H1 (cell line): ENCODE results near the gene ELMOD1. TPM values are rescaled to one million over a fixed set of nuclear protein-coding genes. Genes with fewer than 3 reads are reported as not detected.

ENCODE experiments used
- CTCF ChIA-PET: fragments of 300-600 bp; sonication (Branson Sonifier 250); formaldehyde crosslinking; loops from one replicate; lab custom pipeline; 2021; ENCODE audit not compliant: partially characterized antibody; lab: Charles Lee
- POLR2A ChIA-PET: fragments of 300-600 bp; sonication (Branson Sonifier 250); formaldehyde crosslinking; loops from one replicate; lab custom pipeline; 2021; ENCODE audit warnings: inconsistent platforms; ENCODE audit not compliant: partially characterized antibody; lab: Charles Lee
- DNase-seq, 2 experiments: peaks; one replicate each; pipeline versions ENCODE4 v3.0.0 to v3.0.0-alpha.2; 2010 to 2022; ENCODE audit warnings: low spot score in 2 of 2, low read depth in 1 of 2, mixed read lengths in 1 of 2
- FAIRE-seq: peaks from 2 replicates; lab custom pipeline; 2011; peaks lifted over from hg19 to GRCh38; lab: Jason Lieb, UNC
- H2AFZ ChIP-seq: 2 replicates; pipeline ENCODE4 v1.8.1; 2012; ENCODE audit warnings: low read length, inconsistent platforms
- H2AK5ac ChIP-seq: 2 replicates; pipeline ENCODE4 v1.6.1; 2013; ENCODE audit warnings: low read depth, low read length
- H2BK120ac ChIP-seq: replicated peaks from 2 replicates; pipeline ENCODE3; 2013; ENCODE audit warnings: low read depth, low read length, inconsistent platforms
- H2BK12ac ChIP-seq: 2 replicates; pipeline ENCODE4 v1.6.1; 2013; ENCODE audit warnings: low read depth, low read length
- H2BK15ac ChIP-seq: 2 replicates; pipeline ENCODE4 v1.6.1; 2013; ENCODE audit warnings: low read length
- H2BK20ac ChIP-seq: 2 replicates; pipeline ENCODE4 v1.6.1; 2013; ENCODE audit warnings: low read length
- H2BK5ac ChIP-seq: 2 replicates; pipeline ENCODE4 v1.6.1; 2013; ENCODE audit warnings: low read depth, low read length
- H3K14ac ChIP-seq: 2 replicates; pipeline ENCODE4 v1.6.1; 2013; ENCODE audit warnings: inconsistent platforms; ENCODE audit not compliant: insufficient read length
- H3K18ac ChIP-seq: 2 replicates; pipeline ENCODE4 v1.6.1; 2013; ENCODE audit warnings: low read length; ENCODE audit errors: extremely low read depth
- H3K23ac ChIP-seq: 2 replicates; pipeline ENCODE4 v1.6.1; 2013; ENCODE audit warnings: inconsistent platforms; ENCODE audit not compliant: insufficient read length
- H3K23me2 ChIP-seq: 2 replicates; pipeline ENCODE4 v1.6.1; 2013; ENCODE audit warnings: low read depth, low read length
- H3K27ac ChIP-seq: 2 replicates; pipeline ENCODE4 v1.6.1; 2011; ENCODE audit warnings: low read depth, low read length, inconsistent platforms
- H3K27me3 ChIP-seq, 4 experiments: replicated peaks in 1 of 4; 1 replicate in 1 of 4; 2 replicates in 3 of 4; pipeline versions ENCODE4 v1.6.1 to v1.8.1; 2011 to 2013; ENCODE audit warnings: low read length in 3 of 4, mild to moderate bottlenecking in 3 of 4, inconsistent platforms in 2 of 4, mixed read lengths in 2 of 4, moderate library complexity in 1 of 4; ENCODE audit not compliant: control insufficient read depth in 3 of 4, insufficient read depth in 3 of 4; ENCODE audit errors: extremely low read depth in 1 of 4
- H3K36me3 ChIP-seq, 4 experiments: 2 replicates each; pipeline versions ENCODE4 v1.6.1 to v1.8.1; 2011 to 2013; ENCODE audit warnings: mild to moderate bottlenecking in 4 of 4, low read length in 3 of 4, moderate library complexity in 2 of 4, control low read depth in 1 of 4, inconsistent platforms in 1 of 4; ENCODE audit not compliant: insufficient read depth in 4 of 4, control insufficient read depth in 2 of 4
- H3K4ac ChIP-seq: replicated peaks from 2 replicates; pipeline ENCODE3; 2013; ENCODE audit warnings: low read length, low read depth, mixed read lengths, inconsistent platforms; ENCODE audit not compliant: insufficient read length
- H3K4me1 ChIP-seq, 4 experiments: replicated peaks in 1 of 4; 1 replicate in 1 of 4; 2 replicates in 3 of 4; pipeline versions ENCODE4 v1.6.1 to v1.8.1; 2011 to 2013; ENCODE audit warnings: low read length in 3 of 4, inconsistent platforms in 2 of 4, mixed read lengths in 1 of 4; ENCODE audit not compliant: insufficient read depth in 4 of 4, control insufficient read depth in 3 of 4
- H3K4me2 ChIP-seq, 2 experiments: 2 replicates each; pipeline versions ENCODE4 v1.6.1 to v1.8.1; 2011 to 2013; ENCODE audit warnings: low read depth in 2 of 2, low read length in 2 of 2, control low read depth in 1 of 2, inconsistent platforms in 1 of 2, mild to moderate bottlenecking in 1 of 2; ENCODE audit not compliant: insufficient read depth in 1 of 2
- H3K4me3 ChIP-seq, 4 experiments: fragments of 200-600, 300-600 bp in 1 of 4; sonication (generic), shearing (Covaris generic), sonication (Bioruptor Twin) in 1 of 4; 2 replicates each; pipeline versions ENCODE4 v1.5.1 to v1.8.1; 2011 to 2016; ENCODE audit warnings: low read length in 4 of 4, low read depth in 3 of 4, control low read depth in 2 of 4, inconsistent platforms in 2 of 4, mild to moderate bottlenecking in 2 of 4, mixed read lengths in 1 of 4, moderate library complexity in 1 of 4; ENCODE audit not compliant: insufficient read depth in 2 of 4; ENCODE audit errors: extremely low read depth in 1 of 4
- H3K56ac ChIP-seq: replicated peaks from 2 replicates; pipeline ENCODE3; 2013; ENCODE audit warnings: low read depth, mild to moderate bottlenecking, mixed read lengths, low read length, inconsistent platforms; ENCODE audit not compliant: insufficient read length
- H3K79me1 ChIP-seq: 2 replicates; pipeline ENCODE4 v1.6.1; 2013; ENCODE audit warnings: low read depth, low read length, control low read depth
- H3K79me2 ChIP-seq, 2 experiments: 2 replicates each; pipeline versions ENCODE4 v1.6.1 to v1.8.1; 2012 to 2013; ENCODE audit warnings: low read length in 2 of 2, mild to moderate bottlenecking in 2 of 2, inconsistent platforms in 1 of 2; ENCODE audit not compliant: insufficient read depth in 2 of 2, control insufficient read depth in 1 of 2
- H3K9ac ChIP-seq, 4 experiments: replicated peaks in 1 of 4; 1 replicate in 1 of 4; 2 replicates in 3 of 4; pipeline versions ENCODE4 v1.6.1 to v1.8.1; 2011 to 2013; ENCODE audit warnings: low read depth in 3 of 4, low read length in 3 of 4, control low read depth in 2 of 4, mild to moderate bottlenecking in 2 of 4, moderate library complexity in 2 of 4, inconsistent platforms in 1 of 4; ENCODE audit errors: extremely low read depth in 1 of 4
- H3K9me3 ChIP-seq, 2 experiments: 2 replicates each; pipeline versions ENCODE4 v1.6.1 to v1.8.1; 2012 to 2013; ENCODE audit warnings: mild to moderate bottlenecking in 2 of 2, moderate library complexity in 2 of 2, control low read depth in 1 of 2, inconsistent platforms in 1 of 2, low read depth in 1 of 2, low read length in 1 of 2, mixed read lengths in 1 of 2; ENCODE audit not compliant: insufficient read depth in 2 of 2
- H4K20me1 ChIP-seq, 2 experiments: replicated peaks in 1 of 2; 2 replicates each; pipeline versions ENCODE3 to v1.8.1; 2011 to 2013; ENCODE audit warnings: inconsistent platforms in 2 of 2, low read length in 2 of 2, mild to moderate bottlenecking in 1 of 2; ENCODE audit not compliant: insufficient read depth in 2 of 2, control insufficient read depth in 1 of 2
- H4K5ac ChIP-seq: 2 replicates; pipeline ENCODE4 v1.6.1; 2013; ENCODE audit warnings: low read length, low read depth, mixed read lengths, inconsistent platforms; ENCODE audit not compliant: insufficient read length
- H4K8ac ChIP-seq: 2 replicates; pipeline ENCODE4 v1.8.0; 2013; ENCODE audit warnings: mild to moderate bottlenecking, moderate library complexity, low read length, inconsistent platforms; ENCODE audit not compliant: insufficient read depth; ENCODE audit errors: extremely low read depth
- H4K91ac ChIP-seq: replicated peaks from 2 replicates; pipeline ENCODE3; 2013; ENCODE audit warnings: low read length, mixed read lengths, inconsistent platforms; ENCODE audit not compliant: insufficient read length
- CTCF ChIP-seq, 3 experiments: IDR thresholded peaks; 1 replicate in 2 of 3; 2 replicates in 1 of 3; pipeline versions ENCODE4 v1.5.1 to v1.6.1; 2011; ENCODE audit warnings: low read length in 3 of 3, mild to moderate bottlenecking in 3 of 3, inconsistent platforms in 2 of 3, low read depth in 1 of 3, moderate library complexity in 1 of 3; ENCODE audit not compliant: insufficient read depth in 1 of 3; ENCODE audit errors: control extremely low read depth in 1 of 3
- EP300 ChIP-seq, 2 experiments: IDR thresholded peaks; 1 replicate in 1 of 2; 2 replicates in 1 of 2; pipeline ENCODE4 v1.6.1; 2011 to 2012; ENCODE audit warnings: low read depth in 2 of 2, low read length in 2 of 2, mild to moderate bottlenecking in 2 of 2, borderline replicate concordance in 1 of 2, inconsistent platforms in 1 of 2, moderate library complexity in 1 of 2
- PHF8 ChIP-seq: fragments of 200-600 bp; sonication (generic); conservative IDR thresholded peaks from 2 replicates; pipeline ENCODE4 v1.7.1; 2012; ENCODE audit warnings: low read depth, mild to moderate bottlenecking, inconsistent platforms, low read length, moderate library complexity
- POLR2AphosphoS5 ChIP-seq: IDR thresholded peaks from 2 replicates; pipeline ENCODE4 v1.6.1; 2011; ENCODE audit warnings: low read depth, low read length
- RAD21 ChIP-seq, 2 experiments: IDR thresholded peaks in 1 of 2; conservative IDR thresholded peaks in 1 of 2; 2 replicates each; pipeline ENCODE4 v1.6.1; 2011; ENCODE audit warnings: low read depth in 2 of 2, low read length in 2 of 2, improper control_type of control experiment in 1 of 2, inconsistent platforms in 1 of 2, mild to moderate bottlenecking in 1 of 2, moderate library complexity in 1 of 2
- SIN3A ChIP-seq, 2 experiments: IDR thresholded peaks in 1 of 2; conservative IDR thresholded peaks in 1 of 2; 2 replicates each; pipeline ENCODE4 v1.6.1; 2011 to 2012; ENCODE audit warnings: low read length in 2 of 2, improper control_type of control experiment in 1 of 2, low read depth in 1 of 2, mild to moderate bottlenecking in 1 of 2
- YY1 ChIP-seq: IDR thresholded peaks from 2 replicates; pipeline ENCODE4 v1.6.1; 2011; ENCODE audit warnings: low read depth, mild to moderate bottlenecking, low read length
- WGBS, 2 experiments: shearing (Covaris generic) in 1 of 2; methylation state at CpG; one replicate each; pipeline versions ENCODE4 v1.1.6 to v1.1.7; 2013 to 2015; ENCODE audit warnings: low lambda C conversion rate in 2 of 2, mixed read lengths in 2 of 2, inconsistent platforms in 1 of 2, low coverage in 1 of 2, missing lambda C conversion rate in 1 of 2; ENCODE audit not compliant: insufficient replicate concordance in 2 of 2, insufficient coverage in 1 of 2, insufficient read length in 1 of 2; ENCODE audit errors: extremely low coverage in 1 of 2, missing lambda C conversion rate in 1 of 2; 5-methylcytosine and 5-hydroxymethylcytosine counted together
- polyA plus RNA-seq, 7 experiments: library from polyadenylated mRNA; depleted of rRNA in 3 of 7; stranded (reverse) in 5 of 7; unstranded in 2 of 7; fragments of >200 nt in 5 of 7; fragments of 200-250 nt in 2 of 7; gene quantifications; 1 replicate in 5 of 7; 2 replicates in 1 of 7; 4 replicates in 1 of 7; pipeline versions ENCODE4 v1.2.1 to v1.2.3, GENCODE V29; 2011 to 2013; ENCODE audit warnings: missing spikeins in 2 of 7, mixed read lengths in 2 of 7
- total RNA-seq: library from RNA; stranded (reverse); fragmentation: NEBNext Ultra II Directional; extraction: Animal tissue kit (Norgen Biotek cat#: 25700); gene quantifications from 2 replicates; pipeline ENCODE4 v1.2.1, GENCODE V29; 2021

ELMOD1 gene
- total and polyA plus RNA-seq, 2 of the 8 experiments (the other 6 are each of a cell fraction or from before 2014, with no cell fraction given) = 0.47 to 1.6 TPM

GRCh38 chr11:107563702-107564101, 27.2 kb upstream of the ELMOD1 start:
- H3K79me2 ChIP-seq = peaks cover 0 to 40% of the 10 kb centered on the region in 2 experiments; a peak in 1 of 4 replicates
- H3K14ac ChIP-seq = no peak overlapping the region
- H4K20me1 ChIP-seq = no peaks in the 10 kb centered on the region
- 40% methylated on average over 2 of the region's 2 CpGs; no CpG with 5 or more reads in 1 of the 2 experiments for WGBS, 2 experiments
- no peaks in the 10 kb centered on the region for H3K27me3 ChIP-seq
- no peak overlapping the region for H2AK5ac ChIP-seq
- H2BK5ac ChIP-seq = no peak overlapping the region
- H2AFZ ChIP-seq = no peak overlapping the region
- no peak overlapping the region for H3K9ac ChIP-seq
- H3K23me2 ChIP-seq = peaks cover 11% of the 10 kb centered on the region
- no peak overlapping the region for H4K8ac ChIP-seq
- no peak overlapping the region for H3K18ac ChIP-seq
- H3K4me3 ChIP-seq = no peak overlapping the region
- H3K4ac ChIP-seq = no peak overlapping the region
- H3K4me1 ChIP-seq = peaks cover 0 to 6% (median 0%) of the 10 kb centered on the region in 4 experiments; a peak in 3 of 7 replicates
- no peak overlapping the region for H4K5ac ChIP-seq
- H3K79me1 ChIP-seq = no peaks in the 10 kb centered on the region
- DNase-seq = no peak
- no peak overlapping the region for H3K23ac ChIP-seq
- H3K56ac ChIP-seq = no peak overlapping the region
- no peak overlapping the region for H4K91ac ChIP-seq
- no peak overlapping the region for H2BK15ac ChIP-seq
- ChIA-PET POLR2A (no interaction called here), CTCF (interaction anchor here (0.6 to 25.0 kb wide), 29 partner anchors 11 to 500 kb away, joined by 3 to 398 read pairs (median 6); partner anchors contain the start of gene ELMOD1)
- no peak overlapping the region for H2BK12ac ChIP-seq
- no peaks in the 10 kb centered on the region; a peak in 1 of 8 replicates for H3K36me3 ChIP-seq
- no peak overlapping the region for H3K27ac ChIP-seq
- FAIRE-seq = no peak
- no peak overlapping the region for H2BK20ac ChIP-seq
- H3K9me3 ChIP-seq = no peaks in the 10 kb centered on the region
- peak overlapping the region in 1 of 2 experiments; percentile 22; a peak in 1 of 4 replicates for H3K4me2 ChIP-seq
- H2BK120ac ChIP-seq = no peak overlapping the region
- TF ChIP-seq PHF8 = no peak
- no peak for TF ChIP-seq EP300 (IDR thresholded peaks at IDR 0.05; ENCODE audit: borderline replicate concordance in 1 of 2, low read depth in 2 of 2, low read length in 2 of 2)
- TF ChIP-seq CTCF (IDR thresholded peaks at IDR 0.05; ENCODE audit: control extremely low read depth in 1 of 3, insufficient read depth in 1 of 3, low read depth in 1 of 3, low read length in 3 of 3) = peak in 2 of 3 experiments; percentile 47 to 68; a peak in 2 of 4 replicates
- no peak for TF ChIP-seq SIN3A (conservative IDR thresholded peaks at IDR 0.05 in 1 of 2, IDR thresholded peaks at IDR 0.05 in 1 of 2; ENCODE audit: low read depth in 1 of 2, low read length in 2 of 2)
- no peak for TF ChIP-seq YY1
- peak; percentile 72 to 76 for TF ChIP-seq RAD21 (IDR thresholded peaks at IDR 0.05 in 1 of 2, conservative IDR thresholded peaks at IDR 0.05 in 1 of 2; ENCODE audit: low read depth in 2 of 2, low read length in 2 of 2)
- TF ChIP-seq POLR2AphosphoS5 = no peak
